Hepatocyte (in vitro differentiated cells): ENCODE data around the gene ICA1. TPM values are rescaled to one million over a fixed set of nuclear protein-coding genes. Genes with fewer than 3 reads are reported as not detected.

Experiments used
- DNase-seq: peaks from one replicate; pipeline ENCODE4 v3.0.0-alpha.2; 2016; ENCODE audit warnings: low spot score
- H2AFZ ChIP-seq: fragments of 200-600 bp; sonication (generic); 2 replicates; pipeline ENCODE4 v1.6.0; 2016; ENCODE audit warnings: antibody characterized with exemption, mild to moderate bottlenecking
- H3K27ac ChIP-seq: fragments of 200-600 bp; sonication (generic); 2 replicates; pipeline ENCODE4 v1.5.1; 2016; ENCODE audit warnings: mild to moderate bottlenecking
- H3K27me3 ChIP-seq: fragments of 200-600 bp; sonication (generic); 2 replicates; pipeline ENCODE4 v1.6.1; 2016
- H3K36me3 ChIP-seq: fragments of 200-600 bp; sonication (generic); replicated peaks from 2 replicates; pipeline ENCODE4 v1.5.1; 2016; ENCODE audit warnings: low read depth; ENCODE audit not compliant: insufficient read depth
- H3K4me1 ChIP-seq: fragments of 200-600 bp; sonication (generic); 2 replicates; pipeline ENCODE4 v1.5.1; 2016; ENCODE audit warnings: mild to moderate bottlenecking, moderate library complexity; ENCODE audit not compliant: insufficient read depth
- H3K4me2 ChIP-seq: fragments of 200-600 bp; sonication (generic); 2 replicates; pipeline ENCODE4 v1.6.0; 2016
- H3K4me3 ChIP-seq: fragments of 200-600 bp; sonication (generic); 2 replicates; pipeline ENCODE4 v1.5.1; 2016; ENCODE audit warnings: mild to moderate bottlenecking
- H3K79me2 ChIP-seq: fragments of 200-600 bp; sonication (generic); 2 replicates; pipeline ENCODE4 v1.6.0; 2017; ENCODE audit warnings: mild to moderate bottlenecking
- H3K9me2 ChIP-seq: fragments of 200-600 bp; sonication (generic); replicated peaks from 2 replicates; pipeline ENCODE4 v1.6.0; 2017; ENCODE audit warnings: mild to moderate bottlenecking; ENCODE audit not compliant: insufficient read depth
- H3K9me3 ChIP-seq: fragments of 200-600 bp; sonication (generic); 2 replicates; pipeline ENCODE4 v1.5.1; 2016; ENCODE audit warnings: low read depth, mild to moderate bottlenecking
- H4K20me1 ChIP-seq: fragments of 200-600 bp; sonication (generic); 2 replicates; pipeline ENCODE4 v1.6.0; 2016; ENCODE audit warnings: mild to moderate bottlenecking; ENCODE audit not compliant: insufficient read depth, poor library complexity, severe bottlenecking
- EZH2 ChIP-seq: fragments of 200-600 bp; sonication (generic); IDR thresholded peaks from 2 replicates; pipeline ENCODE4 v1.6.1; 2016; ENCODE audit warnings: antibody characterized with exemption, mild to moderate bottlenecking, borderline replicate concordance
- EZH2phosphoT487 ChIP-seq: fragments of 200-600 bp; sonication (generic); IDR thresholded peaks from one replicate; pipeline ENCODE4 v1.6.1; 2018; ENCODE audit warnings: antibody characterized with exemption, mild to moderate bottlenecking, low read depth, moderate library complexity; ENCODE audit not compliant: unreplicated experiment, severe bottlenecking
- WGBS: methylation state at CpG from one replicate; pipeline ENCODE4 v1.1.6; 2016; ENCODE audit warnings: low lambda C conversion rate; ENCODE audit errors: missing lambda C conversion rate; 5-methylcytosine and 5-hydroxymethylcytosine counted together
- polyA plus RNA-seq: library from polyadenylated mRNA; unstranded; fragments of >200 nt; fragmentation: Nextera tagmentation; extraction: Ambion mirVana; gene quantifications from 2 replicates; pipeline ENCODE4 v1.2.1, GENCODE V29; 2016
- total RNA-seq: library from RNA; depleted of rRNA; stranded (reverse); fragments of >200 nt; gene quantifications from 2 replicates; pipeline ENCODE4 v1.2.3, GENCODE V29; 2014
- TF ChIP-seq, protein P1 (sequence below): fragments of 200-600 bp; sonication (generic); IDR thresholded peaks from 2 replicates; pipeline ENCODE4 v1.5.1; 2016; ENCODE audit warnings: antibody characterized with exemption, mild to moderate bottlenecking; ENCODE audit not compliant: poor library complexity

ICA1 gene
- total and polyA plus RNA-seq, 2 experiments from 2014 or later, result 32.9 to 40.1 TPM

DNA sequence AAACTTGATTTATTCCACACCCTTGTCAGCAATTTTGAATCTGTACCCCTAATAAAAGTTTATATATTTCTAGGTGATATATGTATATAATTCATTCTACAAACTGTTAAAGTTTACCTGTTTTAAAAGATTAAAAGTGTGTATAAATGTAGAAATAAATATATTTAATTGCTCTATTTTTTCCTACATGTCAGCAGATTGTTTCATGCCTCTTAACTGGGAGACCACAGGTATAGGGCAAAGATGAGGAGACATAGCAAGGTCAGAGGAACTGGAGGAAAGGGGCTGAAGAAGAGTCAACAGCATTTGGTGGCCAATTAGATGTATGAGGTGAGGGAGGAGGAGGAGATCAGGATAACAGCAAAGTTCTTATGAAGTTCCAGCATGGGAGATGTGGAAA, 183.5 kb downstream of the ICA1 start:
- Histone ChIP-seq H3K27me3 (no peaks in the 10 kb centered on the region), H3K9me3 (no peaks in the 10 kb centered on the region), H3K4me3 (no peak overlapping the region), H3K9me2 (no peaks in the 10 kb centered on the region), H3K79me2 (no peaks in the 10 kb centered on the region), H3K4me2 (no peak overlapping the region), H3K27ac (no peak overlapping the region), H4K20me1 (no peaks in the 10 kb centered on the region), H3K36me3 (no peaks in the 10 kb centered on the region), H2AFZ (no peak overlapping the region), H3K4me1 (no peaks in the 10 kb centered on the region)
- TF ChIP-seq EZH2phosphoT487 (no peak), EZH2 (no peak)
- TF ChIP-seq, protein P1, sequence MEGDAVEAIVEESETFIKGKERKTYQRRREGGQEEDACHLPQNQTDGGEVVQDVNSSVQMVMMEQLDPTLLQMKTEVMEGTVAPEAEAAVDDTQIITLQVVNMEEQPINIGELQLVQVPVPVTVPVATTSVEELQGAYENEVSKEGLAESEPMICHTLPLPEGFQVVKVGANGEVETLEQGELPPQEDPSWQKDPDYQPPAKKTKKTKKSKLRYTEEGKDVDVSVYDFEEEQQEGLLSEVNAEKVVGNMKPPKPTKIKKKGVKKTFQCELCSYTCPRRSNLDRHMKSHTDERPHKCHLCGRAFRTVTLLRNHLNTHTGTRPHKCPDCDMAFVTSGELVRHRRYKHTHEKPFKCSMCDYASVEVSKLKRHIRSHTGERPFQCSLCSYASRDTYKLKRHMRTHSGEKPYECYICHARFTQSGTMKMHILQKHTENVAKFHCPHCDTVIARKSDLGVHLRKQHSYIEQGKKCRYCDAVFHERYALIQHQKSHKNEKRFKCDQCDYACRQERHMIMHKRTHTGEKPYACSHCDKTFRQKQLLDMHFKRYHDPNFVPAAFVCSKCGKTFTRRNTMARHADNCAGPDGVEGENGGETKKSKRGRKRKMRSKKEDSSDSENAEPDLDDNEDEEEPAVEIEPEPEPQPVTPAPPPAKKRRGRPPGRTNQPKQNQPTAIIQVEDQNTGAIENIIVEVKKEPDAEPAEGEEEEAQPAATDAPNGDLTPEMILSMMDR, result no peak
- no peak for DNase-seq

DNA sequence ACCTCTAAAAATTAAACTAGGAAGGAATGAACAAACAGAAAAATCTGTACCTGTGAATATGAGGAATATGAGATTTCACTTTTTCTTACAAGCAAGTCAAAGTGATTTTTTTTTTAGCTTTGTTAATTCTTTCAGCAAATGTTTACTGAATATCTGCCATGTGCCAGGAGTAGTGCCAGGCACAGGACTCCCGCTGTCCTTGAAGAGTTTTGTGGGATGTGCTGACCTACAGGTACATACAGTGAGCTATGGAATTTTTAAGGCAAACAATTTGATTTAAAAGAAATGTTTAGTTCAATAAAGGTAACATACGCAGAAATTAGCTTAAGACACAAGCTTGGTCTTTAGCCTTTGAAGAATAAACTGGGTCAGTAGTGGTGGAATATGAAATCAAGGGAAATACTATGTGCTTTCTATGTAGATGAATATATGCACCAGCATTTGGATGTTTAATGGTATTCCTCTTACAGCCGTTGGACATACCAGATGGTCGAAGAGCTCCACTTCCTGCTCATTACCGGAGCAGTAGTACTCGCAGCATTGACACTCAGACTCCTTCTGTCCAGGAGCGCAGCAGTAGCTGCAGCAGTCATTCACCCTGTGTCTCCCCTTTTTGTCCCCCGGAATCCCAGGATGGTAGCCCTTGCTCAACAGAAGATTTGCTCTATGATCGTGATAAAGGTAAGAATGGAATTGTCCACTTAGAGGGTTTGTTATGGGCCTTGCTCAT, 191.4 kb downstream of the ICA1 start:
- H2AFZ ChIP-seq, result no peak overlapping the region
- H3K27me3 ChIP-seq, result no peaks in the 10 kb centered on the region
- TF ChIP-seq EZH2phosphoT487 (no peak), EZH2 (no peak)
- TF ChIP-seq, protein P1, result no peak
- H3K4me3 ChIP-seq, result no peak overlapping the region
- H3K4me2 ChIP-seq, result no peak overlapping the region
- H3K36me3 ChIP-seq, result no peaks in the 10 kb centered on the region
- no peak for DNase-seq
- H3K27ac ChIP-seq, result no peak overlapping the region
- H3K9me3 ChIP-seq, result no peaks in the 10 kb centered on the region
- 94% methylated on average over 9 of the region's 9 CpGs for WGBS
- no peaks in the 10 kb centered on the region for H3K4me1 ChIP-seq
- H4K20me1 ChIP-seq, result no peaks in the 10 kb centered on the region
- H3K9me2 ChIP-seq, result no peaks in the 10 kb centered on the region
- H3K79me2 ChIP-seq, result peaks cover 3% of the 10 kb centered on the region

DNA sequence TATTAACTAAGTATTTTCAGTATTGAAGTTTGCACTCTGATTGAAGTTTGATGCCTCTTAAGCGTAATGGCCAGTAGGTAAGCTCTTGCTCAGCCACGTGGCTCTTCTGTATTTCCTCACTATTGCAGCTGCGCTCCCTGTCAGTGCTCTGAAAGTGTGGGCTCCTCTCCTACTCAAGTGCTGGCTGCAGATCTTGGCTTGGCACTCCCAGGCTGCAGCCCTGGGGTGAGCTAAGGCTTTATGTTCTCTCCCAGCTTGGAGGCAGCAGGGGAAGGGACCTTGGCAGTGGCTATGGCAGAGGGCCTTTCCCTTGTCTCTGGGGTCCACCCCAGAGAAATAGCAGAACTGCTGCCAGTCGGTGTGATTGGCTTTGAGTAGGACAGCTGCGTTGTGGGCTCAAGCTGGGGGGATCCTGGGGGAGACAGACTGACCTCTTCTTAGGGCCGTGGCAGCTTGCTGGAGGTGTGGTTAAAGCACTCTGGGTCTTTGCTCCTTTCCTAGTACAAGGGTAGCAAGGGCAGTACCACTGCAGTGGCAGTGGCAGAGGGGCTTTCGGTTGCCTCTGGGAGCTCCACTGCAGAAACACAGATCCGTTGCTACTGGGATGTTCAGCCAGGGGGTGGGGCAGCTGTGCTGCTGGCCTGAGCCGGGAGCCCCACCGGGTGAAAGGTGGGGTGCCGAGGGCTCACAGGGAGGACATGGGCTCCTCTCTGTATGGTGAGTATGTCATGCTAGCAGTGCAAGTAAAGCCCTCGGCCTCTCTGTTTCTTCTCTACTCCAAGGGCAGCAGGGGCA, 192.9 kb downstream of the ICA1 start:
- Histone ChIP-seq H3K4me1 (no peaks in the 10 kb centered on the region), H3K9me3 (no peaks in the 10 kb centered on the region), H3K79me2 (peaks cover 3% of the 10 kb centered on the region), H3K4me3 (no peak overlapping the region), H4K20me1 (no peaks in the 10 kb centered on the region), H3K36me3 (no peaks in the 10 kb centered on the region), H3K4me2 (no peak overlapping the region), H3K27ac (no peak overlapping the region), H3K27me3 (no peaks in the 10 kb centered on the region), H2AFZ (no peak overlapping the region), H3K9me2 (no peaks in the 10 kb centered on the region)
- DNase-seq, result no peak
- 90% methylated on average over 12 of the region's 12 CpGs for WGBS
- no peak for TF ChIP-seq EZH2
- TF ChIP-seq, protein P1, result no peak
